ENCODE data around the gene IFFO2. TPM values are rescaled to one million over a fixed set of nuclear protein-coding genes. Genes with fewer than 3 reads are reported as not detected.

Gene IFFO2
- total RNA-seq, 2 donors from 2014 or later, result 4.6 to 6.4 TPM

GRCh38 chr1:18932879-18933278 is 23.6 kb downstream of the IFFO2 start:
- peak; percentile 71 for DNase-seq
- Mint-ChIP-seq H3K27ac (peak overlapping the region; percentile 45), H3K27me3 (ENCODE audit: insufficient read depth) (peaks cover 2% of the 10 kb centered on the region), H3K9me3 (no peaks in the 10 kb centered on the region), H3K36me3 (ENCODE audit: low read depth) (no peaks in the 10 kb centered on the region), H3K4me1 (peaks cover 27% of the 10 kb centered on the region), H3K4me3 (no peak overlapping the region)
- WGBS, 2 experiments (ENCODE audit: insufficient coverage in 1 of 2, insufficient read length in 1 of 2), result 56 to 80% methylated on average over 1 to 7 of the region's 7 CpGs
- Histone ChIP-seq H3K27ac (ENCODE audit: low read depth, low read length) (no peak overlapping the region), H3K4me1 (ENCODE audit: control insufficient read depth, insufficient read depth, low read length) (no peaks in the 10 kb centered on the region), H3K4me3 (ENCODE audit: low read length) (no peak overlapping the region), H3K9ac (ENCODE audit: extremely low read depth, low read length, poor library complexity, severe bottlenecking) (no peak overlapping the region), H3K36me3 (ENCODE audit: control insufficient read depth, insufficient read depth, low read length) (no peaks in the 10 kb centered on the region), H3K9me3 (ENCODE audit: control insufficient read depth, low read length) (no peaks in the 10 kb centered on the region), H3K27me3 (ENCODE audit: control insufficient read depth, insufficient read depth, low read length, poor library complexity, severe bottlenecking) (no peaks in the 10 kb centered on the region)
- TF ChIP-seq CTCF (conservative IDR thresholded peaks at IDR 0.05), result no peak

- no peak overlapping the region for H3K9ac ChIP-seq (ENCODE audit: extremely low read depth, low read length, poor library complexity, severe bottlenecking)
- peaks cover 30% of the 10 kb centered on the region for H3K4me1 Mint-ChIP-seq
These were observed 24.1 kb downstream of the IFFO2 start for GRCh38 chr1:18932387-18932786.

GRCh38 chr1:18931730-18932129 is 24.7 kb downstream of the IFFO2 start:
- Histone ChIP-seq H3K36me3 (ENCODE audit: control insufficient read depth, insufficient read depth, low read length) (no peaks in the 10 kb centered on the region), H3K4me1 (ENCODE audit: control insufficient read depth, insufficient read depth, low read length) (no peaks in the 10 kb centered on the region), H3K27me3 (ENCODE audit: control insufficient read depth, insufficient read depth, low read length, poor library complexity, severe bottlenecking) (no peaks in the 10 kb centered on the region), H3K9me3 (ENCODE audit: control insufficient read depth, low read length) (no peaks in the 10 kb centered on the region), H3K27ac (ENCODE audit: low read depth, low read length) (no peak overlapping the region), H3K4me3 (ENCODE audit: low read length) (no peak overlapping the region), H3K9ac (ENCODE audit: extremely low read depth, low read length, poor library complexity, severe bottlenecking) (no peak overlapping the region)
- Mint-ChIP-seq H3K27ac (no peak overlapping the region), H3K27me3 (ENCODE audit: insufficient read depth) (peaks cover 2% of the 10 kb centered on the region), H3K4me1 (peaks cover 27% of the 10 kb centered on the region), H3K36me3 (ENCODE audit: low read depth) (no peaks in the 10 kb centered on the region), H3K9me3 (no peaks in the 10 kb centered on the region), H3K4me3 (no peak overlapping the region)
- 84% methylated on average over 7 to 10 of the region's 10 CpGs for WGBS, 2 experiments (ENCODE audit: insufficient coverage in 1 of 2, insufficient read length in 1 of 2)
- no peak for DNase-seq
- TF ChIP-seq CTCF (conservative IDR thresholded peaks at IDR 0.05), result no peak

More at GRCh38 chr1:18932387-18932786, 24.1 kb downstream of the IFFO2 start:
- WGBS, 2 experiments (ENCODE audit: insufficient coverage in 1 of 2, insufficient read length in 1 of 2), result 84% methylated on average over 4 to 5 of the region's 5 CpGs
- no peak overlapping the region for H3K27ac ChIP-seq (ENCODE audit: low read depth, low read length)
- no peak for TF ChIP-seq CTCF (conservative IDR thresholded peaks at IDR 0.05)
- no peaks in the 10 kb centered on the region for H3K36me3 Mint-ChIP-seq (ENCODE audit: low read depth)
- H3K4me3 ChIP-seq (ENCODE audit: low read length), result no peak overlapping the region
- no peaks in the 10 kb centered on the region for H3K9me3 Mint-ChIP-seq
- no peak for DNase-seq
- no peaks in the 10 kb centered on the region for H3K36me3 ChIP-seq (ENCODE audit: control insufficient read depth, insufficient read depth, low read length)
- H3K27me3 ChIP-seq (ENCODE audit: control insufficient read depth, insufficient read depth, low read length, poor library complexity, severe bottlenecking), result no peaks in the 10 kb centered on the region
- no peak overlapping the region for H3K4me3 Mint-ChIP-seq
- no peaks in the 10 kb centered on the region for H3K9me3 ChIP-seq (ENCODE audit: control insufficient read depth, low read length)
- H3K27me3 Mint-ChIP-seq (ENCODE audit: insufficient read depth), result peaks cover 2% of the 10 kb centered on the region
- H3K4me1 ChIP-seq (ENCODE audit: control insufficient read depth, insufficient read depth, low read length), result no peaks in the 10 kb centered on the region
- H3K27ac Mint-ChIP-seq, result peak overlapping the region; percentile 56

Measured in endodermal cell (in vitro differentiated cells).